Stimulated activated CD8-positive, alpha-beta memory T cell treated with anti-CD3 and anti-CD28 coated beads, Interleukin-7, amount 100 ng/mL, for 48 hours (primary cell): Measurements from ENCODE around the gene HELZ.
"Not testable (repeated sequence)": the region's sequence is repeated elsewhere in the genome, so short reads cannot be mapped to it uniquely, and the experiment has no call there.

Experiments
- DNase-seq, 2 donors: peaks; one replicate each; pipeline ENCODE4 v3.0.0-alpha.2; 2020; ENCODE audit warnings: low read depth in 1 of 2; ENCODE audit errors: extremely low read depth in 1 of 2

The HELZ gene

GRCh38 chr17:67271187-67271586, 26.2 kb upstream of the HELZ start:
- not testable (repeated sequence) for DNase-seq

- DNase-seq: no peak
Observed at GRCh38 chr17:67270416-67270815, 25.4 kb upstream of the HELZ start.

- no peak for DNase-seq
Observed at GRCh38 chr17:67266496-67266895, 21.5 kb upstream of the HELZ start.

GRCh38 chr17:67265436-67266019, 20.5 kb upstream of the HELZ start:
- no peak for DNase-seq

GRCh38 chr17:67262435-67263117, 17.6 kb upstream of the HELZ start:
- no peak for DNase-seq

GRCh38 chr17:67260170-67260987, 15.4 kb upstream of the HELZ start:
- no peak for DNase-seq

- DNase-seq: no peak
Observed at GRCh38 chr17:67258821-67259468, 13.9 kb upstream of the HELZ start.

GRCh38 chr17:67256075-67256732, 11.2 kb upstream of the HELZ start:
- no peak for DNase-seq

- no peak for DNase-seq
Observed at GRCh38 chr17:67253384-67253783, 8.4 kb upstream of the HELZ start.

- not testable (repeated sequence) for DNase-seq
Observed at GRCh38 chr17:67251586-67251985, 6.6 kb upstream of the HELZ start.

GRCh38 chr17:67248291-67248690, 3.3 kb upstream of the HELZ start:
- no peak for DNase-seq

- no peak for DNase-seq
Observed at GRCh38 chr17:67247416-67247900, 2.5 kb upstream of the HELZ start.

- no peak for DNase-seq
Observed at GRCh38 chr17:67246653-67247415, 1.8 kb upstream of the HELZ start.

GRCh38 chr17:67246403-67246652, 1.3 kb upstream of the HELZ start:
- no peak for DNase-seq

- DNase-seq: no peak
Observed at GRCh38 chr17:67245694-67246402, 852 bp upstream of the HELZ start.

GRCh38 chr17:67244431-67245072, 444 bp downstream of the HELZ start:
- DNase-seq: no peak

- DNase-seq: no peak
Observed at GRCh38 chr17:67243284-67243683, 1.7 kb downstream of the HELZ start.

- no peak for DNase-seq
Observed at GRCh38 chr17:67241719-67242341, 3.2 kb downstream of the HELZ start.

GRCh38 chr17:67239597-67239996, 5.4 kb downstream of the HELZ start:
- no peak for DNase-seq
